NCI-H2196 (cell line): ENCODE measurements around the gene SWSAP1.
A peak's percentile ranks its signal among the peaks of the same experiment; 100 is the strongest.
"Not testable (repeated sequence)": the region's sequence is repeated elsewhere in the genome, so short reads cannot be mapped to it uniquely, and the experiment has no call there.

Experiments
- DNase-seq: peaks from one replicate; lab custom pipeline; 2025; ENCODE audit not compliant: unreplicated experiment; lab: John Stamatoyannopoulos, UW

Gene SWSAP1, protein sequence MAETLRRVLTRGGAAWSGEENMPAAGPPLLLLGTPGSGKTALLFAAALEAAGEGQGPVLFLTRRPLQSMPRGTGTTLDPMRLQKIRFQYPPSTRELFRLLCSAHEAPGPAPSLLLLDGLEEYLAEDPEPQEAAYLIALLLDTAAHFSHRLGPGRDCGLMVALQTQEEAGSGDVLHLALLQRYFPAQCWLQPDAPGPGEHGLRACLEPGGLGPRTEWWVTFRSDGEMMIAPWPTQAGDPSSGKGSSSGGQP

DNA sequence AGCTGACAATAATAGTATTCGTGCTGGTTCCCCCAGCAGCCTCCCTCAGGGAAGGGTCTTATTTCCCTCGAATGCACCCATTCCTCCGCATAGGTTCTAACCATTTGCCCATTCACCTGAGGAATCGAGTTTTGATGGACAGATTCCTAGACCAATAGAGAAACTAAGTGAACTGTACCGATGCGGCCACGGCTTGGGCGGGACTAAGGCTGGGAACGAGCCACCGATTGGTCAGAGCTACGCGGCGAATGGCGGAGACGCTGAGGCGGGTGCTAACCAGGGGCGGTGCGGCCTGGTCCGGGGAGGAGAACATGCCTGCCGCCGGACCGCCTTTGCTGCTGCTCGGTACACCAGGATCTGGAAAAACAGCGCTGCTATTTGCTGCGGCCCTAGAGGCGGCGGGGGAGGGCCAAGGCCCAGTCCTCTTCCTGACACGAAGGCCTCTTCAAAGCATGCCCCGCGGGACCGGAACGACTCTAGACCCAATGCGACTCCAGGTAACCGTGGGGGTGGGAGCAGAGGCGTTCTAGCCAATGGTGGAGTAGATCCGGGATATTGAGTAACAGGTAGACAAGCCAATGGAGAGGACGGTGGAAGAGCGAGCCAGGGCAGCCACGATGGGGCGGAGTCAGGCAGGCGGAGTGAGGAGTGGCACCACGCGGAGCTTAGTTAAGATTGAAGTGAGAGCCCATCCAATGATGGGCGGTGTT lies at the start of gene SWSAP1:
SWSAP1 (plus strand) TSS at position 234 of the 710 bp plus-strand sequence; CDS start at position 249, 15 bp downstream.
- DNase-seq = peak; percentile 99

DNA sequence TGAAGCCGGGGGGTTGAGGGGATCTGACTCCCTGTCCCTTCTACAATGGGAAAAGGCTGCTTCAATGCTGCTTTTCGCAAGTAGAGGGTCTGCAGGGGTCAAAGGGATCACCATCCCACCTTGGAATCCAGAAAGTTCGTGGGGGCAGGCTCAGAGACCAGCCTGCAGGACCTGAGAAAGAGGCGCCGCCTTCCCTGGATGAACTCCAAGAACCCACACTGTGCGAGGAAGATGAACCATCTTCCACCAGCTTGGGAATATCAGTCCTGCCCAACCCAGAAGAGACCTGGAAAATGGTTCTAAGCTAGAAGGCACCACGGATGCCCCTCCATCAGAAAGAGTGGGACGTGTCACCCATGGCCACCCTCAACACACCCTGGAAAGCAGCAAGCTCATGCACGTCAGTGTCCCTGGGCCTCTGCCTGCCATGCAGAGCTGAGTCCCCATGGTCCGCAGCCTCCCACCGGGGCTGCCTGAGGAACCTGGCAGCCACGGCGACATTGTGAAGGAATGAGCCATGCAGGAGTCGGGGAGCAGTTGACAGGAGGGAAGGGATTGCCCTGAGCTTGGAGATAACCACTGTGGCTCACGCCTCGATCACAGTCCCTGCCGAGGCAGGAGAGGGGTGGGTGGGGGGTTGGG lies 49.6 kb upstream of the SWSAP1 start:
- DNase-seq = no peak

DNA sequence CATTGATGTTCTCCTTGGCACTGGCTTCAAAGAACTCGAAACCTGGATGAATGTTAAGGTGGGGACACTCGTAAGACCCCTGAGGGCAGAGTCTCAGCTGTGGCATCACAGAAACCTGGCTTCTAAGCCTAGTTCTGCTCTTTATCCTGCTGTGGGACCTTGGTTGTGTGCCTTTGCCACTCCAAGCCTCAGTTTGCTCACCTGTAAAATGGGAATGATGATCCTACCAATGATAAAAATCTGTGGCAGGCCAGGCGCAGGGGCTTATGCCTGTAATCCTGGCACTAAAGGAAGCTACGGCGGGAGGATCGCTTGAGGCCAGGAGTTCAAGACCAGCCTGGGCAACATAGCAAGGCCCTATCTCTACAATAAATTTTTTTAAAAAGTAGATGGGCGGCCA lies 48.9 kb upstream of the SWSAP1 start:
- no peak for DNase-seq

DNA sequence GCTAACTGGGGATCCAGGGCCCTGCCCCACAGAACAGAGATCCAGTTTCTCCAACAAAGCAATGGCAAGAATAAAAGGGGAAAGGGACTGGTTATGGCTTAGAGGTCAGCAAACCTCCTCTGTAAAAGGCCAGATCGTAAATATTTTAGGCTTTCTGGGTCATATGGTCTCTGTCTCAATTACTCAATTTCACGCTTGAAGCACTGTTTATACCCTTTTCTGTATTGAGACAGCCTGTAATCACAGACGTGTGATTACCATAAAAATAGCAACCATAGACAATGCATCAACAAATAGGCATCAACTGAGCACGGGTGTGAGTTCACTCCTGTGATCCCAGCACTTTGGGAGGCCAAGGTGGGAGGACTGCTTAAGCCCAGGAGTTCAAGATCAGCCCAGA lies 44.3 kb upstream of the SWSAP1 start:
- DNase-seq = no peak

DNA sequence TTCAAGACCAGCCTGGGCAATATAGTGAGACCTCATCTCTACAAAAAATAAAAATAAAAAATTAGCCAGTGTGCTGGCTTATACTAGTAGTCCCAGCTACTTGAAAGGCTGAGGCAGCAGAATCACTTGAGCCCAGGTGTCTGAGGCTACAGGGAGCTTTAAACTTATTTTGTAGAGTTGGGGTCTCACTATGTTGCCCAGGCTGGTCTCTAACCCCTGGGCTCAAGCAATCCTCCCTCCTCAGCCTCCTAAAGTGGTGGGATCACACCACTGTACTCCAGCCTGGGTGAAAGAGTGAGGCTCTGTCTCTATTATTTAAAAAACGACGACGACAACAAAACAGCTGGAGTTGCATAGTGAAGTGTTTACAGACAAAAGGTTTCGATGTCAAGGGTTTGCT lies 43.0 kb upstream of the SWSAP1 start:
- no peak for DNase-seq

DNA sequence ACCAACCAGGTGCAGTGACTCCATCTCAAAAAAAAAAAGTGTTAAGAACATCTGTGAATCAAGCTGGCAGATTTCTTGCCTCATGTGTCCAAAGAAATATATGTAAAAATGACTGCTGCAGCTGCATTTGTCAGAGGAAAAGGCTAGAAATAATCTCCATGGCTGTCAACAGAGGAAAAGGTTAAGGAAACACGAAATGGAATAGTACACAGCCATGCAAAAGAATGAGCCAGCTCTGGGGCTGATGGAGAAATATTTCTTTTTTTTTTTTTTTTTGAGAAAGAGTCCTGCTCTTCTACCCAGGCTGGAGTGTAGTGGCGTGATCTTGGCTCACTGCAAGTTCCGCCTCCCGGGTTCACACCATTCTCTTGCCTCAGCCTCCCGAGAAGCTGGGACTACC lies 41.6 kb upstream of the SWSAP1 start:
- DNase-seq = no peak

DNA sequence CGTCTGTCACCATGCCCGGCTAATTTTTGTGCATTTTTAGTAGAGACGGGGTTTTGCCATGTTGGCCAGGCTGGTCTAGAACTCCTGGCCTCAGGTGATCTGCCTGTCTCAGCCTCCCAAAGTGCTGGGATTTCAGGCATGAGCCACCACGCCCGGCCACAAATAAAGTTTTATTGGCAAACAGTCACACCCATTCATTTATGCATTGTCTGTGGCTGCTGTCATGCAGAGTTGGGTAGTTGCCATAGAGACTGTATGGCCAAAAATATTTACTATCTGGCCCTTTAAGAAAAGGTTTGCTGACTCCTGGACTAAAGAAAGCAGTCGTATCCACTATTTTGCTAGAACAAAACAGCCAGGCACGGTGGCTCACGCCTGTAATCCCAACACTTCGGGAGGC lies 40.6 kb upstream of the SWSAP1 start:
- DNase-seq = not testable (repeated sequence)

DNA sequence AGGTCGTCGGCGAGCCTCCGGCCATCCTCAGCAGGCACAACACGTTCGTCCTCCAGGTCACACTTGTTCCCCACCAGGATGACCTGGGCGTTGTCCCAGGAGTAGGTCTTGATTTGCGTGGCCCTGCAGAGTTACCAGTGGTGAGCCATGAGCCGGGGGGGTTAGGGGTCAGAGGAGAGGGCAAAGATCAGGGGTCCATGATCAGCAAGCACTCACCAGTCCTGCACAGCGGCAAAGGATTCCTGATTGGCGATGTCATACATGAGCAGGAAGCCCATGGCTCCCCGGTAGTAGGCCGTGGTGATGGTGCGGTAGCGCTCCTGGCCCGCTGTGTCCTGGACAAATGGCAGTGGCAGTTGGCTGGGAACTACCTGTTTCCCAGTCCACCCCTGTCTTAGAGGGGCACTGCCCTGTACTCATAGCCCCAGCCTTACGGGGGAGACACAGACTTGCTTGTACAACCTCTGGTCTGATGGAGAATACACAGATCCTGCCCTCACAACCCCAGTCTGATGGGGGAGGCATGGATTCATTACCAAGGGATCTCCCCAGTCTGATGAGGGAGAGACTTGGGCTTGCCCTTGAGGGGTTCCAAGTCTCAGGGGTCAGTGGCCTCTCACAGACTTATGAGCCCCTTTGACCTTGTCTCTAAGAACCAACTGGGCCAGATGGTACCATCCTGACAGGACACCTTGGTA lies 38.9 kb upstream of the SWSAP1 start:
- DNase-seq = no peak

DNA sequence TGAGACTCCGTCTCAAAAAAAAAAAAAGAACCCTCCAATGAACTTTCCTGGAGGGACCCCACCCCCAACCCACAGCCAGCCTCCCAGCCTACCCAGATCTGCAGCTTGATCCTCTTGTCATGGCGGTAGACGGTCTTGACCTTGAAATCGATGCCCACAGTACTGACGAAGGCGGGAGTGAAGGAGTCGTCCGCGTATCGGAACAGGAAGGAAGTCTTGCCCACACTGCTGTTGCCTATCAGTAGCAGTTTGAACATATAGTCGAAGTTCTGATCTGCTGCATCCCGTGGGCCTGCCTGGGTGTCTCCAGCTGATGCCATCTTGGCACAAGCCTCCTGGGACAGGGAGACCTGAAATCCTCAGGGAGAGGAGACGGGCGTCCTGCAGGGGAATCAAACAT lies 37.4 kb upstream of the SWSAP1 start:
- DNase-seq = no peak

DNA sequence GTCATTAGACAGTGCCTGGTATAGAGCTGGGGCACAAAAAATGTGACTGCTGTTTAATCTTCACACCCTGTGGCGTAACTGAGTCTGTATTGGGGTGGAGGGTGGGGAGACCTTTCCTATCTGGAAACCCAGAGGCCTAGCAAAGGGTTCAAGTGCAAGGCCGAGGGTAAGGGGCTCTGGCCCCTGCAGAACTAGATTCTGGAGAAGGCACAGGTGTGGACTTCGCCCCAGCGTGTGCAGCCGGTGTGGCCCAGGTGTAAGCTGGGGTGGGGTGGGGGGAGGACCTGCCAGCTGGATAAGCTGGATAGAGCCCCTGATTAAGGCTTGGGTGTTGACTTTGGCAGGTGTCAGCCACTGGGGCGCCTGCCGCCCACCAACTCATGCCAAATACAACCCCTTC lies 36.3 kb upstream of the SWSAP1 start:
- no peak for DNase-seq

DNA sequence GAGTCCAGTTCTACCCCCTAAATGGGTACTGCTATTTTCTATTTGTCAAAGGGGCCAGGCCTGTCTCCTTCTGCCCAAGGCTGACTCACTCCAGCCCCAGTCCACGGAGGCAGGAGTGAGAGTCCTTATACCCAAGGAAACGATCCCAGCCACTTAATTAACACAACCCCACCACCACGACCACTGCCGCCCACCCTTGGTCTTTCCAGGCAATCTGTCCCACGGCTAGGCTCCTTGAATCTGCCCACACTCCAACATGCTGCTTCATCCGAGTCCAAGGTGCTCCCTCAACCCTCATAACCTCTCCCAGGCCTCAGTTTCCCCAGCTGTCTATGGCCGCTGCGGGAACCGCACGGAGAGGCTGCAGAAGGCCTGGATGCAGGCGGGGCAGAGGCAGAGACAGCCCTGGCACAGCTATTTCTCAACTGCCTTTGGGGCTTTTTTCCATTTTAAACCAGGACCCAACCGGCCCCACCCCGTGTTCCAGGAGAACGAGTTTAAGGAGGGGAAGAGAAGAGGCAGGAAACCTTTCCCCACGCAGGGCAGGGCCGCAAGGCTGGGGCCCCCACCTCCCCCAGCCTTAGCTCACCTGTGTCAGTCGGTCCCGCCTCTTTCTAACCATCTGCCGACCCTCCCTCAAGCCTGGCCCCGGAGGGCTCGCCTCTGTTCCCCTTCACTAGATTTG lies 35.8 kb upstream of the SWSAP1 start:
- no peak for DNase-seq

DNA sequence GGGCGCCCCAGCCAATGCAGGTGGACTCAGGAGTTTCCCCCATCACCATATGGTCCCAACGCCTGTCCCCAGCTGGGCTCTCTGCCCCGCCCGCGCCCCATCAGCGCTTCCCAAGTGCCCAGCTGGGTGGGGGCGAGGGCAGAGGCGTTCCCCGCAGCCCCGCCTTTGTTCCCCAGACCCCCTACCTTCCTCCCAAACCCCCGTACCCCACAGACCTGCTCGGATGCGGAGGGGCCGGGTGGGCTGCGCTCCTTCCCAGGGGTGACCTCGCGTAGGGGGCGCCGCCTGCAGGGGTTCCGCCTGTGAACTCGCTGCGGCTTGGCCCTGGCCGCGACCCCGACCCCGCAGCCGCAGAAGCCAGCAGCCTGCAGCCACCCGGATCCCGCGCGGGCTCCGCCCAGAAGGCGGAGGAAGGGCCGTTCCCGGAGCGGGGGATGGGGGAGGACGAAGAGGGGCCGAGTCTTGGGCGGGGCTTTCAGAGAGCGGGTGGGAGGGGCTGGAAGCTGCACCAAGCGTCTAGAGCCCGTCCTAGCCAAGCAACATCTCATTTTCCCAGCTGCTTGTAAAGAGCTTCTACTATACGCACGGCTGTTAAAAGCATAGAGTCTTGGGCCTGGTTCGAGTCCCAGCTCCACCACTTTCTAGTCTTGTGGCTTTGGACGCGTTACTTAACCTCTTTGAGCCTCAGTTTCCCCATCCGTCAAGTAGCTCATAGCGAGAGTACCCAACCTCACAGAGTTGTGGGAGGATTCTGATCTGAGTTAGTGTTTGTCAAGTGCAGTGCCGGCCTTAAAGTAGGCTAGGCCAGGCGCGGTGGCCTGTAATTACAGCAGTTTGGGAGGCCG lies 35.0 kb upstream of the SWSAP1 start, which contains the start of gene RAB3D:
RAB3D (minus strand) TSS at position 404 of the 845 bp plus-strand sequence. CDS start 2,258 bp downstream, outside the sequence.
- DNase-seq = peak; percentile 93

DNA sequence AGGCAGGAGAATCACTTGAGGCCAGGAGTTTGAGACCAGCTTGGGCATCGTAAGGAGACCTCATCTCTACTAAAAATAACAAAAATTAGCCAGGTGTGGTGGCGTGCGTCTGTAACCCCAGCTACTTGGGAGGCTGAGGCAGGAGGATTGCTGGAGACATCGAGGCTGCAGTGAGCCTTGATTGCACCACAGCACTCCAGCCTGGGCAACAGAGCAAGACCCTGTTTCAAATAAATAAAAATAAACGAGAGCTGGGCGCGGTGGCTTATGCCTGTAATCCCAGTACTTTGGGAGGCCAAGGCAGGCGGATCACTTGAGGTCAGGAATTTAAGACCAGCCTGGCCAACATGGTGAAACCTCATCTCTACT lies 34.4 kb upstream of the SWSAP1 start:
- DNase-seq = not testable (repeated sequence)

DNA sequence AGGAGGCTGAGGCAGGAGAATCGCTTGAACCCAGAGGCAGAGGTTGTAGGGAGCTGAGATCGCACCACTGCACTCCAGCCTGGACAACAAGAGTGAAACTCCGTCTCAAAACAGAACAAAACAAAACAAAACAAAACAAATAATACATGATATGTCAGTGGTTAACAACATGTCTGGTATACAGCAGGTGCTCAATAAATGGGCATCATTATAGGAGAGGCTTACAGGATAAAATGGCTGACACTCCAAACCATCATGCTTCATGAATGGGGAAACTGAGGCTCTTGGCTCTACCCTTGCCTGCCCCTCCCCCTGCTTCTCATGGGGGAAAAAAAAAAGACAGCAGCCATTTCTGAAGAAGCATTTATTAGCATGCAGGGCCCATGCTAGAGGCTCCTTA lies 32.0 kb upstream of the SWSAP1 start:
- no peak for DNase-seq

DNA sequence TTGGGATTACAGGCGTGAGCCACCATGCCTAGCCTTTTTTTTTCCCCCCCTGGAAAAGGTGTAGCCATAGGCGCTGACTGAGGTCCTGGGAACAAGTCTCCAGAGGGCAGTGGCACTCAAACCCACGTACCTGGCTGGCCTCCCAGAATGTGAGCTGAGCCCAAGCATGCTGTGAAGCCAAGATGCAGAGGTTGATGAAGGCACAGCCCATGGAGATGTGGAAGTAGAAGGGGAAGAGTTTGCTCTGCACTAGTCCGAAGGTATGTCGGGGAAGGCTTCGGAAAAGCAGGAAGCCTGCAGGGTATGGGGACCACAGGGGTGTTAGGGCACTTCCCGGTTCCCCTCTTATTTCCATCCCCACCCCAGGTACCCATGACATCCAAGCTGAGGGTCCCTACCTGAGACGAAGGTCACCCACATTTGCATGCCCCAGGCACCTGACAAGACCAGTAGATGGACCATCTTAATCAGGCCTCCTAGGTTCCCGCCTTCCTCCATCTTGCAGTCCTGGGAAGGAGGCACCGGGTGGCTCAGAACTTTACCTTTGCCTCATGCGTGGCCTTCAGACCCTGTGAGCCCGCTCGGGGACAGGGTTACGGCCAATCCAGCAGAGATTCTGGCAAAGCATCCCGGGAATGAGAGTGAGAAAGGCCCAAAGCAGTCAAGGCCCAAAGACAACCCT lies 29.2 kb upstream of the SWSAP1 start:
- DNase-seq = peak; percentile 55

DNA sequence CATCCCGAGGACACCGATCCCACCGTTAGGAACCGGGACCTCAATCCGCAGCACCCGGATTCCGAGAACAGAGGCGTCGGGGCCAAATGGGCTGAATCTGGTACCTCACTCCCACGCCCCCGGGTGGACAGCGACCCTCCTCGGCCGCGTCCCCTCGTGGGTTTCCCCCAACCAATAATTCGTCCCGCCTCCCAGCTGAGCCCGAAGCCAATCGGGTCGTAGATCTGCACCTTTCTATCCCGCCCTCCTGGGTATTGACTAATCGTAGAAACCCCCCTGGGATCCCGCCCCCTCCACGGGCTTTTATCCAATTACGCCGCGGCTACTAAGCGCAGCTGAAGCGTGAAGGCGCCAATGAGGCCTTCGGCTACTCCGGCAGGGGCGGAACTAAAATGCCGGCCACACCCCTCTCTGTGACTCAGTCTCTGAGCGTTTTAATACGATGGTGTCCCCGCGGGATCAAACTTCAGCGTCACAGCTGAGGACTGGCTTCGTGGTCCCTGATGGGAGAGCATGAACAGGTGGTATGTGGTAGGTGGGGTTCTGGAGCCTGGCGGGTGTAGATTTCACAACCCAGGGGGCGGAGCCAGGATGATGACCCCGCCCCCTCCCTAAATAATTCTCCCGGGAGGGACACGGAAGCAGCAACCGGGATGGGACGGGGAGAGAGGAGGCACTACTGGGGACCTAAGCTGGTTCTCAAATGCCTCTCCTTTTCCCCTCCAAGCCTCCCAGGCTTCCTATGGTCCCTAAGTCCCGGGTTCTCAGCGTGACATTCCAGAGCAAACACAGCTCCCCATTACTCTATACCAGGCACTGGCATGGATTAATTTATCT lies 28.1 kb upstream of the SWSAP1 start, which contains the start of the genes CCDC159 and TMEM205:
CCDC159 (plus strand) TSS at position 416 of the 837 bp plus-strand sequence; CDS start at position 504, 88 bp downstream.
TMEM205 (minus strand) TSS at position 165 of the 837 bp plus-strand sequence. CDS start 649 bp downstream, outside the sequence.
- peak; percentile 99 for DNase-seq

DNA sequence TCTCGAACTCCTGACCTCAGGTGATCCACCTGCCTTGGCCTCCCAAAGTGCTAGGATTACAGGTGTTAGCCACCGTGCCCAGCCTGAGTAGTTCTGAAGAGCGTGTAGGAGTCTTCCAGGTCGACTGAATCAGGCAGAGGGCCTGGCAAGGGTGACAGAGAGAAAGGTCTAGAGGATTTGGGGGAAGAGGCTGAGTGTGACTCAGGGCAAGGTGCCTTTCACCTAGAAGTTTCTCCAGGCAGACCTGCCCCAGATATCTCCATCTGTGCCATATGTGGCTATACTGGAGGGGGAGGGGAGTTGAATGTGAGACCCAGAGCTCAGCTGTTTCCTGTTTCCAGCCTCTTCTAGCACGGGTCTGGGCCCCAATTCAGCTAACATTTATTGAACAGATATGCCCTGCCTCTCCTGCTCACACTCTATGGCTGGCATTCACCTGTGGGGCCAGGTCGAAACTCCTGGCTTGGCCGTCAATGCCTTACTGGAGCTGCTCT lies 26.9 kb upstream of the SWSAP1 start:
- DNase-seq = no peak

DNA sequence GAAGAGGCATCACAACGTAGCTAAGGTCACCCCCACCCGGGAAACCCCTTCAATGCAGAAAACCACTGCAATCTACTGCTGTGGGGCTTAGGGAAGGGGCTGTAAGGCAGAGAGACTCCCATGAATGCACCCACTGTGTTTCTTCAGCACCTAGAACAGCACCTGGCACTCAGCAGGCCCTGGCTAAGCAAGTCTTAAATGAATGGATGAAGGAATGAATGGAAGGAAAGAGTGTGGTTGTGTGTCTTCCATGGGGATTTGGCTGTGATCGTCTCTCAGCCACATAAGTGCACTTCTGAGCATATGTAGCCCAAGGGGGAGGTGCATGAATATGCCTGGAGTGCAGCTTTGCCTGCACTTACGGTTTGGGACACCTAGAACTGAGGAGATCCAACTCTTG lies 25.3 kb upstream of the SWSAP1 start:
- no peak for DNase-seq
